H9 (cell line): ENCODE data around the gene MYCBPAP. TPM values are rescaled to one million over a fixed set of nuclear protein-coding genes. Genes with fewer than 3 reads are reported as not detected.

Experiments used
- DNase-seq: peaks from one replicate; pipeline ENCODE4 v3.0.0-alpha.2; 2017
- H2AFZ ChIP-seq: one replicate; pipeline ENCODE4 v1.6.1; 2013; ENCODE audit warnings: mild to moderate bottlenecking, low read length, control low read depth, moderate library complexity
- H2AK5ac ChIP-seq: 2 replicates; pipeline ENCODE4 v1.6.1; 2013; ENCODE audit warnings: low read length, control low read depth, mixed read lengths; ENCODE audit not compliant: insufficient read length
- H2BK120ac ChIP-seq: one replicate; pipeline ENCODE4 v1.6.1; 2013; ENCODE audit warnings: low read depth, mild to moderate bottlenecking, low read length, control low read depth, inconsistent platforms; ENCODE audit not compliant: poor library complexity, severe bottlenecking
- H2BK12ac ChIP-seq: 2 replicates; pipeline ENCODE4 v1.6.1; 2013; ENCODE audit warnings: low read length, control low read depth, mixed read lengths, low read depth; ENCODE audit not compliant: insufficient read length
- H2BK15ac ChIP-seq: 2 replicates; pipeline ENCODE4 v1.6.1; 2013; ENCODE audit warnings: low read depth, low read length, control low read depth
- H2BK20ac ChIP-seq: one replicate; pipeline ENCODE4 v1.6.1; 2013; ENCODE audit warnings: low read depth, mild to moderate bottlenecking, low read length, control low read depth, inconsistent platforms; ENCODE audit not compliant: poor library complexity, severe bottlenecking
- H2BK5ac ChIP-seq: 2 replicates; pipeline ENCODE4 v1.6.1; 2013; ENCODE audit warnings: low read length, control low read depth, mixed read lengths; ENCODE audit not compliant: insufficient read length
- H3K14ac ChIP-seq: 2 replicates; pipeline ENCODE4 v1.6.1; 2013; ENCODE audit warnings: low read length, control low read depth; ENCODE audit not compliant: insufficient read depth
- H3K18ac ChIP-seq: 2 replicates; pipeline ENCODE4 v1.6.1; 2013; ENCODE audit warnings: low read depth, mild to moderate bottlenecking, mixed read lengths, low read length, control low read depth; ENCODE audit not compliant: insufficient read length
- H3K23ac ChIP-seq: 2 replicates; pipeline ENCODE4 v1.6.1; 2013; ENCODE audit warnings: low read length, control low read depth, mixed read lengths, low read depth; ENCODE audit not compliant: insufficient read length
- H3K23me2 ChIP-seq: 2 replicates; pipeline ENCODE4 v1.6.1; 2013; ENCODE audit warnings: low read depth, mild to moderate bottlenecking, mixed read lengths, low read length, control low read depth; ENCODE audit not compliant: insufficient read length, poor library complexity, severe bottlenecking
- H3K27ac ChIP-seq: 2 replicates; pipeline ENCODE4 v1.5.1; 2013; ENCODE audit warnings: low read length, control low read depth, mixed read lengths, low read depth; ENCODE audit not compliant: insufficient read length
- H3K27me3 ChIP-seq: 2 replicates; pipeline ENCODE4 v1.6.1; 2013; ENCODE audit warnings: low read length, control low read depth, inconsistent platforms; ENCODE audit not compliant: insufficient read depth
- H3K4ac ChIP-seq: 2 replicates; pipeline ENCODE4 v1.6.1; 2013; ENCODE audit warnings: low read depth, mild to moderate bottlenecking, control low read depth, inconsistent platforms, low read length, moderate library complexity
- H3K4me1 ChIP-seq: 2 replicates; pipeline ENCODE4 v1.6.1; 2013; ENCODE audit warnings: low read length, control low read depth, inconsistent platforms; ENCODE audit not compliant: insufficient read depth
- H3K4me2 ChIP-seq: 2 replicates; pipeline ENCODE4 v1.6.1; 2013; ENCODE audit warnings: low read length, control low read depth, mixed read lengths; ENCODE audit not compliant: insufficient read length, insufficient read depth
- H3K56ac ChIP-seq: 2 replicates; pipeline ENCODE4 v1.6.1; 2013; ENCODE audit warnings: low read depth, mild to moderate bottlenecking, mixed read lengths, low read length, control low read depth; ENCODE audit not compliant: insufficient read length
- H3K79me1 ChIP-seq: 2 replicates; pipeline ENCODE4 v1.6.1; 2013; ENCODE audit warnings: low read depth, mild to moderate bottlenecking, moderate library complexity, low read length, control low read depth, inconsistent platforms; ENCODE audit not compliant: insufficient read depth, poor library complexity, severe bottlenecking
- H3K79me2 ChIP-seq: 2 replicates; pipeline ENCODE4 v1.6.1; 2013; ENCODE audit warnings: low read length, control low read depth, inconsistent platforms; ENCODE audit not compliant: insufficient read depth
- H3K9ac ChIP-seq: 2 replicates; pipeline ENCODE4 v1.6.1; 2013; ENCODE audit warnings: low read length, control low read depth, mixed read lengths; ENCODE audit not compliant: insufficient read length; ENCODE audit errors: extremely low read depth
- H3K9me3 ChIP-seq: one replicate; pipeline ENCODE4 v1.6.1; 2013; ENCODE audit warnings: low read depth, low read length, inconsistent platforms; ENCODE audit not compliant: control insufficient read depth
- H3T11ph ChIP-seq: one replicate; pipeline ENCODE4 v1.6.1; 2013; ENCODE audit warnings: mild to moderate bottlenecking, low read length, control low read depth, inconsistent platforms
- H4K20me1 ChIP-seq: one replicate; pipeline ENCODE4 v1.6.1; 2013; ENCODE audit not compliant: control insufficient read depth, insufficient read length, insufficient read depth
- H4K5ac ChIP-seq: 2 replicates; pipeline ENCODE4 v1.6.1; 2013; ENCODE audit warnings: low read depth, mild to moderate bottlenecking, mixed read lengths, low read length, control low read depth; ENCODE audit not compliant: insufficient read length
- H4K8ac ChIP-seq: replicated peaks from 2 replicates; pipeline ENCODE4 v1.6.1; 2013; ENCODE audit warnings: low read length, control low read depth, mixed read lengths, low read depth; ENCODE audit not compliant: insufficient read length
- H4K91ac ChIP-seq: 2 replicates; pipeline ENCODE4 v1.6.1; 2013; ENCODE audit warnings: low read depth, mild to moderate bottlenecking, moderate library complexity, mixed read lengths, low read length, control low read depth; ENCODE audit not compliant: insufficient read length
- H3K27ac Mint-ChIP-seq, 3 experiments: 2 replicates in 2 of 3; 3 replicates in 1 of 3; pipeline ENCODE4 v1.8.0; 2020 to 2021; ENCODE audit warnings: mixed read lengths in 3 of 3, mild to moderate bottlenecking in 1 of 3, moderate library complexity in 1 of 3
- H3K27me3 Mint-ChIP-seq: 2 replicates; pipeline ENCODE4 v1.8.0; 2021; ENCODE audit warnings: low read depth, mild to moderate bottlenecking, moderate library complexity, mixed read lengths
- H3K36me3 Mint-ChIP-seq, 3 experiments: 2 replicates in 2 of 3; 3 replicates in 1 of 3; pipeline ENCODE4 v1.8.0; 2020 to 2021; ENCODE audit warnings: low read depth in 3 of 3, mixed read lengths in 3 of 3; ENCODE audit not compliant: insufficient read depth in 1 of 3
- H3K4me1 Mint-ChIP-seq, 2 experiments: 2 replicates each; pipeline ENCODE4 v1.8.0; 2020; ENCODE audit warnings: mixed read lengths in 2 of 2
- H3K4me3 Mint-ChIP-seq, 2 experiments: 2 replicates in 1 of 2; 3 replicates in 1 of 2; pipeline ENCODE4 v1.8.0; 2020 to 2021; ENCODE audit warnings: mild to moderate bottlenecking in 2 of 2, mixed read lengths in 2 of 2, moderate library complexity in 1 of 2
- H3K9me3 Mint-ChIP-seq, 2 experiments: 2 replicates in 1 of 2; 3 replicates in 1 of 2; pipeline ENCODE4 v1.8.0; 2020; ENCODE audit warnings: mild to moderate bottlenecking in 2 of 2, mixed read lengths in 2 of 2, moderate library complexity in 1 of 2
- CTCF ChIP-seq: fragments of 200-600 bp; sonication (generic); conservative IDR thresholded peaks from 3 replicates; pipeline ENCODE4 v1.8.0; 2021; ENCODE audit warnings: antibody characterized with exemption, mild to moderate bottlenecking
- WGBS: extraction: QIAGEN DNeasy Blood & Tissue Kit; methylation state at CpG from one replicate; pipeline ENCODE4 v1.1.7; 2013; ENCODE audit warnings: missing lambda C conversion rate, low lambda C conversion rate, mixed read lengths; ENCODE audit not compliant: insufficient read length; ENCODE audit errors: extremely low coverage; 5-methylcytosine and 5-hydroxymethylcytosine counted together
- total RNA-seq: library from RNA; stranded (reverse); gene quantifications from 2 replicates; pipeline ENCODE4 v1.2.1, GENCODE V29; 2021

MYCBPAP gene
- total RNA-seq, 1 experiment from 2014 or later = 1.7 TPM

GRCh38 chr17:50573866-50574611 lies 65.8 kb downstream of the MYCBPAP start:
- H3K36me3 Mint-ChIP-seq = peaks cover 0 to 5% (median 2%) of the 10 kb centered on the region in 3 experiments; a peak in 2 of 7 replicates
- Histone ChIP-seq H4K20me1 (no peaks in the 10 kb centered on the region), H2BK15ac (no peak overlapping the region), H2BK12ac (no peak overlapping the region), H3K14ac (no peak overlapping the region), H4K5ac (no peak overlapping the region), H4K8ac (no peak overlapping the region), H2AK5ac (no peak overlapping the region), H4K91ac (no peak overlapping the region), H3T11ph (no peak overlapping the region), H3K27ac (no peak overlapping the region), H2BK120ac (no peak overlapping the region), H3K27me3 (no peaks in the 10 kb centered on the region; the same call in 1 of the 2 replicates), H3K9me3 (no peaks in the 10 kb centered on the region), H3K56ac (no peak overlapping the region), H3K79me1 (no peaks in the 10 kb centered on the region), H3K23ac (no peak overlapping the region), H2BK5ac (no peak overlapping the region), H3K79me2 (no peaks in the 10 kb centered on the region), H3K9ac (no peak overlapping the region), H2BK20ac (no peak overlapping the region), H3K4me1 (no peaks in the 10 kb centered on the region), H3K4me2 (no peak overlapping the region), H3K23me2 (no peaks in the 10 kb centered on the region), H3K18ac (no peak overlapping the region), H2AFZ (no peak overlapping the region), H3K4ac (no peak overlapping the region)
- H3K4me1 Mint-ChIP-seq = peaks cover 14 to 26% of the 10 kb centered on the region in 2 experiments; a peak in 3 of 4 replicates
- WGBS = no CpG with 5 or more reads among the region's 12 CpGs
- H3K27me3 Mint-ChIP-seq = peaks cover 16% of the 10 kb centered on the region
- no peaks in the 10 kb centered on the region for H3K9me3 Mint-ChIP-seq
- no peak overlapping the region for H3K4me3 Mint-ChIP-seq
- no peak for DNase-seq
- no peak overlapping the region for H3K27ac Mint-ChIP-seq
- no peak for TF ChIP-seq CTCF
